Ovary (tissue), 9 donors: ENCODE measurements around the gene EPHB6. TPM values are rescaled to one million over a fixed set of nuclear protein-coding genes. Genes with fewer than 3 reads are reported as not detected.

Experiments used
- DNase-seq, 5 donors: peaks; one replicate each; pipeline ENCODE4 v3.0.0-alpha.2; 2019 to 2020
- H3K27ac ChIP-seq, 2 donors: fragments of 200-600 bp; one replicate each; pipeline versions ENCODE4 v1.5.1 to v1.8.0; 2019 to 2022
- H3K27me3 ChIP-seq: fragments of 200-600 bp; one replicate; pipeline ENCODE4 v1.8.0; 2022
- H3K36me3 ChIP-seq: fragments of 200-600 bp; sonication (generic); one replicate; pipeline ENCODE4 v1.5.1; 2019
- H3K4me1 ChIP-seq: one replicate; pipeline ENCODE4 v1.8.1; 2013; ENCODE audit warnings: mild to moderate bottlenecking, moderate library complexity; ENCODE audit not compliant: insufficient read depth
- H3K4me3 ChIP-seq: fragments of 200-600 bp; sonication (generic); one replicate; pipeline ENCODE4 v1.5.1; 2017
- H3K9me3 ChIP-seq, 2 donors: fragments of 200-600 bp in 1 of 2; sonication (generic) in 1 of 2; one replicate each; pipeline versions ENCODE4 v1.5.1 to v1.8.1; 2013 to 2019; ENCODE audit warnings: mild to moderate bottlenecking in 1 of 2, moderate library complexity in 1 of 2
- CTCF ChIP-seq, 3 donors: fragments of 450-650 bp in 2 of 3; fragments of 200-600 bp in 1 of 3; IDR thresholded peaks; one replicate each; pipeline versions ENCODE4 v1.5.1 to v1.8.0; 2016 to 2022; ENCODE audit warnings: antibody characterized with exemption in 3 of 3, mild to moderate bottlenecking in 1 of 3
- EP300 ChIP-seq: sonication (generic); formaldehyde crosslinking; IDR thresholded peaks from one replicate; pipeline ENCODE4 v1.6.1; 2017; ENCODE audit warnings: antibody characterized with exemption
- POLR2A ChIP-seq: fragments of 450-650 bp; IDR thresholded peaks from one replicate; pipeline ENCODE4 v1.6.1; 2017; ENCODE audit warnings: antibody characterized with exemption, mild to moderate bottlenecking, moderate library complexity
- WGBS, 3 donors: extraction: QIAGEN DNeasy Blood & Tissue Kit in 1 of 3; methylation state at CpG; one replicate each; pipeline versions ENCODE4 v1.1.5 to v1.1.7; 2013 to 2017; 5-methylcytosine and 5-hydroxymethylcytosine counted together
- intact Hi-C, 4 donors: fragments of 100-400 bp; cut with DNase I; formaldehyde crosslinking; loops; one replicate each; pipeline versions ENCODE4 v1.11.0 to v1.15.1; 2022 to 2023
- polyA plus RNA-seq, 2 donors: library from polyadenylated mRNA; stranded (reverse); fragments of 200-250 nt in 1 of 2; fragments of 350-450 nt in 1 of 2; fragmentation: Illumina TruSeq in 1 of 2; extraction: RNeasy Lipid Tissue Mini Kit (QIAGEN cat#74804) in 1 of 2; gene quantifications; one replicate each; pipeline ENCODE4 v1.2.3, GENCODE V29; 2013 to 2014
- total RNA-seq, 7 donors: library from RNA; depleted of rRNA in 2 of 7; stranded (reverse); fragments of >200 nt in 2 of 7; fragmentation: NEBNext Ultra II Directional in 3 of 7; extraction: Animal tissue kit (Norgen Biotek cat#: 25700) in 3 of 7; gene quantifications; one replicate each; pipeline versions ENCODE4 v1.1.0 to v1.2.4, GENCODE V29; 2016 to 2023
- donor health status: DM: no; HTN: no; CAD: no; lungs with moderate emphysema.
- donor health status: DM: no; HTN: no; CAD: no.
- donor health status: Bipolar disorder and iron deficiency.
- donor health status: DM: yes; HTN: yes; CAD: no.
- donor health status: DM: no; HTN: no; CAD: no.
- donor health status: DM: yes; HTN: yes; CAD: no.

The EPHB6 gene
- total and polyA plus RNA-seq, 9 donors = 10.7 to 41.1 (median 28.5) TPM

GRCh38 chr7:142851269-142851668, 3.6 kb upstream of the EPHB6 start:
- intact Hi-C loops = loop anchor here in 3 of 4 donors (5.0 to 10.0 kb wide), 2 partner anchors 151 to 154 kb away; no protein-coding TSS in a partner anchor
- DNase-seq = no peak
- Histone ChIP-seq H3K36me3 (no peaks in the 10 kb centered on the region), H3K27me3 (no peaks in the 10 kb centered on the region), H3K9me3 (no peaks in the 10 kb centered on the region), H3K27ac (no peak overlapping the region), H3K4me3 (no peak overlapping the region), H3K4me1 (peaks cover 1% of the 10 kb centered on the region)
- WGBS, 3 donors = 82 to 86% (median 86%) methylated on average over 4 of the region's 4 CpGs
- TF ChIP-seq CTCF (IDR thresholded peaks at IDR 0.05) (no peak), POLR2A (no peak), EP300 (no peak)

DNA sequence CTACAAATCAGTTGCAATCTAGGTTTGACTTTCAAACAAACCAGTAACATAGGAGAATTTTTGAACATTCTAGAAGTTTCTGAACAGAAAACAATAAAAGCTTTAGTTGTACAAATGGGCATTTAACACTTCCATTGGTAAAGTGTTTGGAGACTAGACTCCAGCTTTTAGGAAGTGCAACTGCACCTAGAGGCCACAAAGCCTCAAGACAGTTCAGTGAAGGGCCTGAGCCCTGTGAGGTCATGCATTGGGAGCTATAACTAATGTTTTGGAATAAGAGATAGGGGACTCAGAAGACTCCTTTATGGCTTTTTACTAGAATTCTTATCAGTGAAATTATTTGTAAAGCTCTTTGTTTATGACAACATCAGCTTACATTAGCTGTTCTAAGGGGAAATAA, 3.0 kb upstream of the EPHB6 start:
- Histone ChIP-seq H3K36me3 (no peaks in the 10 kb centered on the region), H3K9me3 (no peaks in the 10 kb centered on the region), H3K4me3 (no peak overlapping the region), H3K4me1 (peaks cover 1% of the 10 kb centered on the region), H3K27me3 (no peaks in the 10 kb centered on the region), H3K27ac (no peak overlapping the region)
- intact Hi-C loops = loop anchor here in 3 of 4 donors (5.0 to 10.0 kb wide), 2 partner anchors 150 to 153 kb away; no protein-coding TSS in a partner anchor
- no peak for TF ChIP-seq CTCF (IDR thresholded peaks at IDR 0.05)
- no peak for TF ChIP-seq EP300
- TF ChIP-seq POLR2A = no peak
- no peak for DNase-seq

DNA sequence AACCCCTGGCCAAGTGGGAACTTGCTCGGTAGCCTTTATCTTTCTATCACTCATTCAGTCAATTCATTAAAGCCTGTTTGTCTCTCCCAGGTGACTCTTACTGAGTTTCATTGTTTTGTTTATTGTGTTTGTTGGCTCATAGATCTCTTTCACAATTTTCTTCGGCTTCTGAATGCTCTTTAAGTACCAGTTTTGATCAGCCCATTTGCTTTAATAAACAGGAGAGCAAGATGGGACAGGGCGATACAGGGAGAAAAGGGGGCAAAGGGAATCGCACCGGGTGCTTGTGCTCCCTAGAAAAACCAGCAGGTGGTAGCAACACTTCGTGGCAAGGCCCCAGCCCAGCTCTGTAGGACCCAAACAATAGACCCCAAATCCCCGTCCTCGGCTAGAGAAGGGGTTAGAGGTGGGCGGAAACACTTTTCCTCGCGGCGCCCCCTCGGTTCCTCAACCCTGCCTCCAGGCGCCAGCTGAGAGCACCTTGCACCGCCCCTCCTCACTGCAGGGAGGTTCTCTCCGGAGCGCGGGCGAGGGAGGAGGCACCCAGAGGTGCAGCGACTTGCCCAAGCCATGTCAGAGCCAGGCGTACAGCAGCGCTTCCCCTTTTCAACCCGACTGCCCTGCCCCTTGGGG, 1.0 kb upstream of the EPHB6 start:
- Histone ChIP-seq H3K4me3 (peak overlapping the region; percentile 89), H3K36me3 (no peaks in the 10 kb centered on the region), H3K9me3 (no peaks in the 10 kb centered on the region), H3K27me3 (no peaks in the 10 kb centered on the region), H3K27ac (peak overlapping the region; percentile 60 to 87), H3K4me1 (peaks cover 1% of the 10 kb centered on the region)
- 0% methylated on average over 22 to 23 of the region's 23 CpGs for WGBS, 3 donors
- peak; percentile 53 to 73 (median 65) for DNase-seq
- intact Hi-C loops = loop anchor here in 3 of 4 donors (5.0 to 10.0 kb wide), 2 partner anchors 148 to 151 kb away; no protein-coding TSS in a partner anchor
- TF ChIP-seq POLR2A (no peak), CTCF (IDR thresholded peaks at IDR 0.05) (peak; percentile 45 to 71 (median 62)), EP300 (no peak)

DNA sequence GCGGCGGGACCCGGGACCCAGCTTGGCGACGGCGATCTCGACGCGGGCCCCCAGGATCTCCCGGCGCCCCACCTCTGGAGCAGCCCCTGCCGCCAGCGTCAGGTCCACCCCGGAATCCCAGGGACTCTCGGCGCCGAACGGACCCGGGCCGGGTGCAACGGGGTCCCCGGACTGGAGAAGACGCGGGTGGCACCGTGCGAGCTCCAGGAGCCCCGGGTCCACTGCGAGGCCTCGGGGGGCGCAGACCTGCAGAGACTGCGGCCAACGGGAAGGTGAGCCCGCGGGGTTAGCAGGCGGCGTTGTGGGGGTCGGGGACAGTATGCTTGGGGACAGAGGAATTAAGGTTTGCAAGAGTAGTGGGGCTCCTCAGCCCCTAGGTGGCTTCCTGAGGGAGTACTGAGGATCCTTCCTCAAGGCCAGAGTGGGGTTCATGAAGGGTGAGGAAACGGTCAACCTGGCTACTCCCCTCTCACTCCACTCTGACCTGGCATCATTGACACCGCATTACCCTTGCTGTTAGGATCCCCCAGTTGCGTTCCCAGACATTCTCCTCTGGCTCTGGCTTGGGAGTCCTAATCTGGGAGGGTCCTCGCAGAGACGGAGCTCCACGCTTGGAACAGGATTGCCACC, 353 bp downstream of the EPHB6 start:
- intact Hi-C loops = loop anchor here in 1 of 4 donors (5.0 to 10.0 kb wide), 2 partner anchors 150 to 362 kb away; no protein-coding TSS in a partner anchor
- no peak for TF ChIP-seq EP300
- Histone ChIP-seq H3K9me3 (no peaks in the 10 kb centered on the region), H3K27me3 (no peaks in the 10 kb centered on the region), H3K4me1 (peaks cover 1% of the 10 kb centered on the region), H3K4me3 (peak overlapping the region; percentile 89), H3K36me3 (no peaks in the 10 kb centered on the region), H3K27ac (peak overlapping the region; percentile 60 to 87)
- 0 to 4% (median 2%) methylated on average over 23 to 43 of the region's 43 CpGs for WGBS, 3 donors
- no peak for DNase-seq
